Activated T-helper 2 cell treated with anti-CD3 and anti-CD28 coated beads, Interferon-gamma antibody, Interleukin-2, Interleukin-4, amounts not matched to agents 10 μg/mL and 5 μg/mL and 100 μg/mL, durations not matched to agents 14 hours and 24 hours and 36 hours (primary cell): ENCODE data around the gene NLGN4X. TPM values are rescaled to one million over a fixed set of nuclear protein-coding genes. Genes with fewer than 3 reads are reported as not detected.

Experiments used
- DNase-seq: peaks from one replicate; pipeline ENCODE4 v3.0.0; 2021; ENCODE audit warnings: low spot score
- H3K27ac Mint-ChIP-seq: one replicate; pipeline ENCODE4 v1.8.0; 2021; ENCODE audit warnings: mixed read lengths
- H3K27me3 Mint-ChIP-seq: one replicate; pipeline ENCODE4 v1.8.0; 2021; ENCODE audit warnings: low read depth, mixed read lengths
- H3K36me3 Mint-ChIP-seq: one replicate; pipeline ENCODE4 v1.8.0; 2021; ENCODE audit warnings: low read depth, mixed read lengths
- H3K4me1 Mint-ChIP-seq: one replicate; pipeline ENCODE4 v1.8.0; 2021; ENCODE audit warnings: low read depth, mixed read lengths
- H3K4me3 Mint-ChIP-seq: one replicate; pipeline ENCODE4 v1.8.0; 2021; ENCODE audit warnings: low read depth, mild to moderate bottlenecking, moderate library complexity, mixed read lengths
- H3K9me3 Mint-ChIP-seq: one replicate; pipeline ENCODE4 v1.8.0; 2021; ENCODE audit warnings: mixed read lengths
- intact Hi-C: fragments of 100-400 bp; cut with micrococcal nuclease; formaldehyde crosslinking; loops from one replicate; pipeline ENCODE4 v1.15.1; 2023
- total RNA-seq: library from RNA; stranded (reverse); gene quantifications from 2 replicates; pipeline ENCODE4 v1.2.3, GENCODE V29; 2022

Gene NLGN4X
- total RNA-seq, 1 donor from 2014 or later = 0.09 TPM

DNA sequence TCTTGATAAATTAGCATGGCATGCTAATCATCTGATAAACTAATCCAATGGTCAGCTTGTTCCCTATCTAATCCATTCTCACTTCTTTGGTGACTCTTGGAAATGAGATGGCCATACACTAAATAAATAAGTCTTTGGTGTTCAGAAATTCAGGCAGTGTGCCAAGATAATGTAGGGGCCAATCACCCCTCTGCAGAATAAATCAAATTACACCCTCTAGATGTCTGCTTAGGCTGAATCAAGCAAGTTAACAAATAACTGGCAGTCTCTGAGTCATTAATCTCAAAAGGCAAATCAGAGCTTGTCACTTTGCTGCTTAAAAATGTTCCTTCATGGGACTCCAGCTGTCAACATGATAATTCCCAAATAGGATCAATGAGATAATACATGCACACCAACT lies 97.4 kb downstream of the NLGN4X start:
- intact Hi-C loops = no loop called here
- Mint-ChIP-seq H3K27me3 (no peaks in the 10 kb centered on the region), H3K9me3 (no peaks in the 10 kb centered on the region), H3K27ac (no peak overlapping the region), H3K4me3 (no peak overlapping the region), H3K4me1 (no peaks in the 10 kb centered on the region), H3K36me3 (no peaks in the 10 kb centered on the region)
- no peak for DNase-seq

DNA sequence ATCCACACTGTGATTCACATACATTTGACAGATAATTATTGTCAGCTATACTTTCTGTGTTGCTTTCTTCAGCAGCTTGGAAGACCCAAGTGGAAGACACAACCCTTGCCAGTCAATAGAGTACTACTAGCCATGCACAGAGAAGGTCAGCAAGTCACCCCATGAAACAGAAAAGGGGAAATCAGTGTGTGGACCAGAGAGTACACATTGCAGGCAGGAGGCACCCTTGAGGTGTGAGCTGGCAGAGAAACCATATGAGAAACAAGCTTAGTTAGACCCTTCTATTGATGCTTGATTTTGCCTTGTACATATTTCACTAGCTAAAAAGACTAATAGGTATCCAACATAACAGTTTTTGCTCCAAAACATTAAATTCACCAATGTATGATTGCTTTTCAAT lies 99.5 kb downstream of the NLGN4X start:
- Mint-ChIP-seq H3K27ac (no peak overlapping the region), H3K27me3 (no peaks in the 10 kb centered on the region), H3K4me1 (no peaks in the 10 kb centered on the region), H3K4me3 (no peak overlapping the region), H3K9me3 (no peaks in the 10 kb centered on the region), H3K36me3 (no peaks in the 10 kb centered on the region)
- intact Hi-C loops = no loop called here
- no peak for DNase-seq

DNA sequence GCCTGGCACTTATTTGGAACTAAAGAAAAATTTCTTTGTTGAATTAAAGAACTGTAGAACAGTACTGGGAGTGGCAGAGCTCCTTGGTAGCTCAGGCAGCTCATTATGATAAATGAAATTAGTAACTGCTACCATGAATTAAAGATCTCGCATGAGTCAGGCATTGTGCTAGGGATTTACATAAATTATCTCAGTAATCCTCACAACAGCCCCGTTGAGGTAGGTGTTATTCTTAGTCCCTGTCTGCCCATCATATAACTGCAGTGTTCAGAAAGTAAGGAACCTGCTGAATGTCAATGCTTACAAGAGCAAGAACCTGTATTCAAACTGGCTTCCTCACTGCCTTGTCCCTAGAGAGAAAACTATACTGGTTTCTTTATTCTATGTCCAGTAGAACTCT lies 108.3 kb downstream of the NLGN4X start:
- H3K4me1 Mint-ChIP-seq = no peaks in the 10 kb centered on the region
- H3K4me3 Mint-ChIP-seq = no peak overlapping the region
- no peaks in the 10 kb centered on the region for H3K36me3 Mint-ChIP-seq
- H3K9me3 Mint-ChIP-seq = peaks cover 4% of the 10 kb centered on the region
- no peak overlapping the region for H3K27ac Mint-ChIP-seq
- intact Hi-C loops = no loop called here
- no peak for DNase-seq
- H3K27me3 Mint-ChIP-seq = no peaks in the 10 kb centered on the region

DNA sequence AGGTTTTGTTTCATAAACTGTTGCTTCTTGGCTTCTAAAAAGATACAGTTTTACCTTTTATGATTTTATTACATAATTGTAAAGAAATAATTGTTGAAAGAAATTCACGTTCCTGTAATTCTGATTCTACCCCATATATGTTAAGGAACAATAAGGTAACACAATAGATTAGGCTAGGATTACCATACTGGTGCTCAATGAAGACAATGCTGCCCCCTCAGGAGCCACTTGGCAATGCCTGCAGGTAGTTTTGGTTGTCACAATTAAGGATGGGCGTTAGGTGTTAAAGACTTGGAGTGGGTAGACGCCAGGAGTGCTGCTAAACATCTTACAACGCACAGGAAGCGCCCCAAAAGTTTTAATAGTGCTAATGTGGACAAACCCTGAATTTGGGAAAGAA lies 133.2 kb downstream of the NLGN4X start:
- Mint-ChIP-seq H3K4me1 (no peaks in the 10 kb centered on the region), H3K27me3 (no peaks in the 10 kb centered on the region), H3K4me3 (no peak overlapping the region), H3K9me3 (peaks cover 3% of the 10 kb centered on the region), H3K36me3 (no peaks in the 10 kb centered on the region), H3K27ac (no peak overlapping the region)
- no peak for DNase-seq
- intact Hi-C loops = no loop called here

DNA sequence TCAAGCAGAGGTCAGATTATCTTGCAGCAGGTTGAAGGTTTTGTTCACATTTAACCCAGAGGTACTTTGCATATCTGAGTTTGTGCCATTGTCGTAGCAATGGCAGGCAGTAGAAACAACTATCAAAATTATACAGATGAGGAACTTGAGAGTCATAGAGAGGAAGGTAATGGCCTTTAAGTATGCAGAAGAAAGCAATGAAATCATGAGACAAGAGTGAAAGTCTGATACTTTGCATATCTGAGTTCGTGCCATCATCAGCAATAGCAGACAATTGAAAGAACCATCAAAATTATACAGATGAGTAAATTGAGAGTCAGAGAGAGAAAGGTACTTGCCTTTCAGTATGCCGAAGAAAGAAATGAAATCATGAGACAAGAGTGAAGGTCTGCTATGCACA lies 154.1 kb downstream of the NLGN4X start:
- intact Hi-C loops = no loop called here
- Mint-ChIP-seq H3K4me1 (no peaks in the 10 kb centered on the region), H3K4me3 (no peak overlapping the region), H3K9me3 (no peaks in the 10 kb centered on the region), H3K36me3 (no peaks in the 10 kb centered on the region), H3K27ac (no peak overlapping the region), H3K27me3 (no peaks in the 10 kb centered on the region)
- no peak for DNase-seq

DNA sequence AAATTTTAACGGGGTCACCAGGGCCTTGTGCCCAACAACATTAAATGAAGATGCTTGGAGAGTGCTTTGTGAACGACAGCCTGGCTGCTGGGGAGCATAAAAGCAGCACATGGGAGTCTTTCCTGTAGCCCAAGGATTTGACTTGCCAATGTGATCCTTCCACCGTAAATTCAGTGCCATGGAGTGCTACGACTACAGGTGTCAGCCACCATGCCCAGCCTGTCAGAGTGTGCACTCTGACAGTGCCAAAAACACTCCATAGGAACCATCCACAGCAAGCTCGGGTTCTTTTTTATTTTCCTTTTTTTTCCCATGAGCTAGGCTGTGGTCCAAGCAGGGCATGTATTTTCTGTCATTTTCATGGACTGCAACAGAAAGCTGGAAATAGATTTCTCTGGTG lies 156.9 kb downstream of the NLGN4X start:
- no peaks in the 10 kb centered on the region for H3K27me3 Mint-ChIP-seq
- no peak overlapping the region for H3K27ac Mint-ChIP-seq
- no peak overlapping the region for H3K4me3 Mint-ChIP-seq
- H3K9me3 Mint-ChIP-seq = no peaks in the 10 kb centered on the region
- intact Hi-C loops = no loop called here
- no peaks in the 10 kb centered on the region for H3K36me3 Mint-ChIP-seq
- no peaks in the 10 kb centered on the region for H3K4me1 Mint-ChIP-seq
- no peak for DNase-seq

DNA sequence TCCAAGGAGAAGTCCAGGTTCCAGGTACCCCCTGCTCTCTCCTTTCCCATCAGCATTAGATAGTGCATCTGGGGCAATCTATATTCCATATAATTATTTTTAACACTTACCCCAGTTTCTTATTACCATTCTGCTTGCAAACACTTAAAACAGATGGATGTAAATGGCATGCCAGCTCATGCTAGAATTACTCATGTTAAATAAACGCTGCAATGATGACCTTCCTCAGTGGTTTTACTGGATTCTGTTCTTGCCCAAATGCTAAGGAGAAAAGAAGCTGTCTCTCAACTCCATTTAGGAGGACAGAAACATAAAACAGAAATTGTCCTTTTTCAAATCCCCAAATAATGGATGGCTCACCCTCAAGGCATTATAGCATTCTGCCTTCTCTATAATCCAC lies 161.1 kb downstream of the NLGN4X start:
- H3K4me3 Mint-ChIP-seq = no peak overlapping the region
- H3K4me1 Mint-ChIP-seq = no peaks in the 10 kb centered on the region

DNA sequence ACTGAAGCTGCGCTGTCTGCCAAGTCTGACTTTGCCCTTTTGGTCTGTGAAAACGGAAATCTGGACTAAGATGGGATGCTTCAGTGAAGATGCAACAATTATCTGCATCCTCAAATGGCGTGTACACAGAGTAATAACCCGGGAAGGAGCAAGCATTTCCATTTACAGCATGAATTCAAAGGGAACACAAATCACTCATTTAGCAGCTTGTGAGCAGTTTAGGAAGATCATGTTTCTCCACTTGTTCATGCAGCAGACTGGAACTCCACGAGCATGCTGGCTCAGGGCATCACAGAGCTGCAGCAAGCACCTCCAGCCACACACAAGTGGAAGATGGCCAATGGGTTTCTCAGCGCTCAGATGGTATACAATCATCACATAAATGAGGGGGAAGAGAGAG lies 175.5 kb downstream of the NLGN4X start:
- Mint-ChIP-seq H3K36me3 (no peaks in the 10 kb centered on the region), H3K4me3 (no peak overlapping the region), H3K4me1 (no peaks in the 10 kb centered on the region), H3K27ac (no peak overlapping the region), H3K9me3 (no peaks in the 10 kb centered on the region), H3K27me3 (no peaks in the 10 kb centered on the region)
- intact Hi-C loops = no loop called here
- no peak for DNase-seq

More for the DNA sequence above, 161.1 kb downstream of the NLGN4X start:
- Mint-ChIP-seq H3K27me3 (no peaks in the 10 kb centered on the region), H3K27ac (no peak overlapping the region), H3K36me3 (no peaks in the 10 kb centered on the region), H3K9me3 (no peaks in the 10 kb centered on the region)
- DNase-seq = no peak
- intact Hi-C loops = no loop called here

DNA sequence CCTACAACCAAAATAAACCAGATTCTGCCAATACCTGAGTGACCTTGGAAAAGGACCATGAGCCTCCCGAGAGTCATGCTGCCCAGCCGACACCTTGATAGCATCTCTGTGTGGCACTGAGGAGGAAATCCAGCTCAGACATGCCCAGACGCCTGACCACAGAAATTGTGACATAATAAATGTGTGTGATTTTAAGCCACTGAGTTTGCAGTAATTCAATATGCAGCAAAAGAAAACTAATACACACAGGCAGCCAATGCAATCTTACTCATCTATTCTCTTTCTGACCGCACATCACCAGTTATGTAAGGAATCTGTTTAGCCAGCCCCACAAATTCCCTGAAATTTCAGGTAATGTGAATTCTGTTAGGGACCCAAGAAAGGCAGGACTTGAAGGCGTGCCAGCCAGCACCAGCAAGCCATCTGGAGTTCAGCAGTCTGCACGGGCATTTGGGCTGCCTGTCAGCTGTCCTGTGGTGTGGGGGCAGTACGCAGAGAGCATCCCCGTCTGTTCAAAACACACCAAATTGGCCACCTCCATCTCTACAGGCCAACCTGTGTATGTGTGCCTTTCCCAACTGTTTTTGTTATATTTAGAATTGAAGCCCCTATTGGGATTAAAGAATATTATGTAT lies 176.4 kb downstream of the NLGN4X start:
- no peaks in the 10 kb centered on the region for H3K9me3 Mint-ChIP-seq
- no peak overlapping the region for H3K27ac Mint-ChIP-seq
- no peaks in the 10 kb centered on the region for H3K36me3 Mint-ChIP-seq
- H3K4me1 Mint-ChIP-seq = no peaks in the 10 kb centered on the region
- intact Hi-C loops = no loop called here
- no peak for DNase-seq
- no peaks in the 10 kb centered on the region for H3K27me3 Mint-ChIP-seq
- no peak overlapping the region for H3K4me3 Mint-ChIP-seq

DNA sequence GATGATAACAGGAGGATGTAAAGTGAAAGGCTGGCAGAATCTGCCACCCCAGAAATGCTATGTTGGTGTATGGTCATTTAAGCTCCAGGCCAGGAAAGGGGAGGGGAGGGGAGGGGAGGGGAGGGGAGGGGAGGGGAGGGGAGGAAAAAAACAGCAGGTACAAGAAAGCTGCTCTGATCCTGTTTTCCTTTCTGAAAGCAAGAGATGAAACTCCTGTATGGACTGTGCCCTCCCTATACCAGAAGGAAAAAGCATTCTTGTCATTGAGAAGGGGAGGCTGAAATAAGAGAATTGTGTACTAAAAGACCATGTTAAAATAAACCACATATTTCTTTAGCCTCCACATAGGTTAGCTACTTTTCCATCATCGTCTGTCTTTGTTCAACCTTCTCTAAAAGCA lies 179.5 kb downstream of the NLGN4X start:
- H3K36me3 Mint-ChIP-seq = no peaks in the 10 kb centered on the region

DNA sequence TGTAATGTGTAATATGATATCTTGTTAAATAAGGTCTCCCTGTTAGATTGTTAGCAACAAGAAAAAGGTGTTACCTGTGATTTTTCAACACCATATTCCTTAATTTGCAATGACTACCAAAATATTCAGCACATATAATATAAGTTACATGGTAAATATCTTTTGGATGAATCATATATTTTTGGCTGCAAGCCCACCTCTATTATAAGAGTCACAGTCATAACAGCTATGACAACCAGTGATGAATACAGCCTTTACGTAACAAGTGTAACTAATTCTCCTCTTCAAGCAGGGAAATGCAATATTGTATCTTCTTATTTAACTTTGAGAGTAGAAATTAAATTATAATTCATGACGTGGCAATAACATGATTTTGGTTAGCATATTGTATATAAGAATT lies 187.0 kb downstream of the NLGN4X start:
- H3K4me1 Mint-ChIP-seq = no peaks in the 10 kb centered on the region
- no peaks in the 10 kb centered on the region for H3K36me3 Mint-ChIP-seq
- intact Hi-C loops = no loop called here
- no peak overlapping the region for H3K27ac Mint-ChIP-seq
- no peaks in the 10 kb centered on the region for H3K9me3 Mint-ChIP-seq
- H3K4me3 Mint-ChIP-seq = no peak overlapping the region
- no peak for DNase-seq
- H3K27me3 Mint-ChIP-seq = no peaks in the 10 kb centered on the region

More for the DNA sequence above, 179.5 kb downstream of the NLGN4X start:
- Mint-ChIP-seq H3K4me1 (no peaks in the 10 kb centered on the region), H3K27ac (no peak overlapping the region), H3K4me3 (no peak overlapping the region), H3K27me3 (no peaks in the 10 kb centered on the region), H3K9me3 (no peaks in the 10 kb centered on the region)
- intact Hi-C loops = no loop called here
- no peak for DNase-seq

DNA sequence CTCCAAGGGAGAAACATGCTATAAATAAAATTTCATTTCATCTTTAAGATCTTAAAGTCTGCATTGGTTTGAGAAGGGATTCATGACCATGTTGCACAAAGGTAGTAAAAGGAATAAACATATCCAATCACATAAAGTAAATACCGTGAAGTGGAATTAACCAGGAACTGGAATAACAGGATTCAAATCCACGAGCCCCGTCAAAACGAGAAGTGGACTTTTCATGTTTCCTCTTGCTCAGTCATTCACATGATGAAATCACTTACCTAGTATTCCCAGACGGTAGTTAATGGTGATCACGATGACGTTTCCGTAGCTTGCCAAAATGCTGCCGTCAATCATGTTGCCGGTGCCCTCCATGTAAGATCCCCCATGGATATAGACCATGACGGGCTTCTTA lies 199.7 kb downstream of the NLGN4X start:
- H3K27me3 Mint-ChIP-seq = no peaks in the 10 kb centered on the region
- intact Hi-C loops = no loop called here
- H3K36me3 Mint-ChIP-seq = no peaks in the 10 kb centered on the region
- no peaks in the 10 kb centered on the region for H3K4me1 Mint-ChIP-seq
- H3K4me3 Mint-ChIP-seq = no peak overlapping the region
- no peak for DNase-seq
- H3K27ac Mint-ChIP-seq = no peak overlapping the region
- H3K9me3 Mint-ChIP-seq = no peaks in the 10 kb centered on the region

DNA sequence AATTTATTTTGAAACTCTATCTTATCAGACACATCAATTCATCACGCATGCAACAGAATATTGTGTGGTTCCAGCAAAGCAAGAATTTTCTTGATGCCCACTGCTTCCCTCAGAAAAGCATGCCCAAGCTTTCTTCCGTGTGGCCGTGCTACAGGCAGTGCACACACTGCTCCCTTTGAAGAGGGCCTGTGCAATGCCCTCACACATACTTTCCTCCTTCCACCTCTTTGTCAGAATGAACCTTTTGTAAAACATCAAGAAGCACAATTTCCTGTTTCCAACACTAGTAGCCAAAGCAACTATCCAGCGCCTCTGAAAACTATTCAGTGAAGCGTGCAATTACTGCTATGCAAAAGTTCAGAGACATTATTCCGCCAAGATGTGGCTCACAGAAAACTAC lies 201.7 kb downstream of the NLGN4X start:
- no peak for DNase-seq
- intact Hi-C loops = no loop called here
- no peak overlapping the region for H3K27ac Mint-ChIP-seq
- H3K4me3 Mint-ChIP-seq = no peak overlapping the region
- H3K36me3 Mint-ChIP-seq = no peaks in the 10 kb centered on the region
- H3K4me1 Mint-ChIP-seq = no peaks in the 10 kb centered on the region
- no peaks in the 10 kb centered on the region for H3K9me3 Mint-ChIP-seq
- H3K27me3 Mint-ChIP-seq = no peaks in the 10 kb centered on the region

DNA sequence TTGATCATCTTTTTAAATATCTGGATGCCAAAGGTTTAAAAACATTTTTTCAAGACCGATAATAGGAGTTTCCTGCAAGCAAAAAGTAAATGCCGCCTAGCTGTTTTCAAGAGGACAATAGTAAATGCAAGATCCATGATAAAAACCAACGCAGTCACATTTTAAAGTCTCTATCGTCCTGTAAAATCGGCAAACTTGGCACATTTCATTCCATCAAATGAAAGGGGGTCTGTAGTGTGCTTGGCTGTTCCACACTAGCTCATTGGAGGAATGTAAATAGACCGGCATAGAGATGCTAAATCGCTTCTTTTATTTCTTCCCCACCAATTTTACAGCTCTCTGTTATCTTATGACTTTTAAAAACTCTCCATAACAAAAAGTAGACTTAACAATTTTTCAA lies 202.2 kb downstream of the NLGN4X start:
- H3K36me3 Mint-ChIP-seq = no peaks in the 10 kb centered on the region
- H3K27ac Mint-ChIP-seq = no peak overlapping the region
- intact Hi-C loops = no loop called here
- no peak overlapping the region for H3K4me3 Mint-ChIP-seq
- no peaks in the 10 kb centered on the region for H3K27me3 Mint-ChIP-seq
- no peak for DNase-seq
- H3K4me1 Mint-ChIP-seq = no peaks in the 10 kb centered on the region
- no peaks in the 10 kb centered on the region for H3K9me3 Mint-ChIP-seq
